HG03457 (cell line): ENCODE data around the gene DNAJC7.

Experiments
- ATAC-seq: cut with Tn5 transposase; IDR thresholded peaks from one replicate; pipeline ENCODE4 v1.9.1; 2021; ENCODE audit warnings: moderate number of reproducible peaks; ENCODE audit not compliant: unreplicated experiment

Gene DNAJC7

GRCh38 chr17:41976142-41976768 is 41.0 kb downstream of the DNAJC7 start:
- ATAC-seq = no peak

DNA sequence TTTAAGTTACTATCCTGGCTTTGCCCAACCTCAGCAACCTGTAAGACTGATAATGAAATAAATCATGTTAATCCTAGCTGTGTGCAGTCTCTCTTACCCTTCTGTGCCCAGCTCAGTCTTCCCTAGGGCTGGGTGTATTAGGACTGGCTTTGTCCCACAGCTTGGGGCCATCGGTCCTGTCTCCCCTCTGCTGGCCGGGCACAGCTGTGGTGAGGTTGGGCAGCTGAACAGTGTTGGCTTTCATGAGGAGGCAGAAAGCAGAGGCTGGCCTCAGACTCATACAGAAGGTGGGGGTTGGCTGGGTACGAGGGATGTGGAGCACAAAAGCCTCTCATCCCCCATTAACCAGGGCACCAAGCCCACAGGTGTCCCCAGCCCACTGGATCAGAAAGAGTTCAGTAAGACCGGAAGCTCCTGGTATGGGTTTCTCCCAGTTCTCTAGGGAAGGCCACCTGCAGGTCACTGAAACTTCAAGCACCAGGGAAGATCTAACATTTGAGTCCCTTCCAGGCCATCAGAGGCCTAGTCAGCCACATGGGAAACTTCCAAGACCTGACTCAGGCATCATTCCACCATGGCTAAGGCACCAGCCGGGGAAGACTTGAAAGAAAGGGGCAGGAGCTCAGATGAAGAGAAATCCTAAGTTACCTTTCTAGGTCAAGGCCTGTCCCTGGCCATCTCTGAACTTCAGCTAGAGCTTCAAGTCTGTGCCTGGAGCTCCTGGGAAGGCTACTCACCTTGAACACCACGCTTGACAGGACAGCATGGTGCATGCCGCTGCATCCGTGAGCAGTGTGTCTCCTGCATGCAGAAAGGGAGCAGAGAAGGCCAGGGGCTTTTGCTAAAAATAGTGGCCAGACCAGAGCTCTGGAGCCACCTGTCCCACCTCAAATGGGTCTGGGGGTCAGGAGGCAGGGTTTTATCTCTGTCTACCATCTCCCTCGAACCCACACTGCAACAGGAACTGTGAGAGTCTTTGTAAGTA is 41.8 kb downstream of the DNAJC7 start:
- ATAC-seq = no peak

DNA sequence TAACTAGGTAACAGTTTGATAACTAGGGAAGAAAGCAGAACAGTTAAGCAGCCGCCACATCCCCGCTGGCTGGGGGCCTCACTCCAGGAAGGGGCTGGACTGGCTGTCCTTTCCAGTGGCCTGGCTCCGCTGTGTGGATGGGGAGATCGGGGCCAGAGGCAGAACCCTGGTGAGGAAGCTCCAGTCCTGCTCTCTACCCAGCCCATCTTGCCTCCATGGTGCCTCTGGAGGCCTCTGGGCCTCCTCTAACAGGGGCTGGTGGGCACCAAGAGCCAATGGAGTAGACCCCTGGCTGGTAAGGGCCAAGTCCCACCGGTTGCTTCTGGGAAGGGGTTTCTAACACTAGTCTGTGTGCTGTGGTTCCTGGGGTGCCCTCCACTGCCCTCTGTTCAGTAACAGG is 42.6 kb downstream of the DNAJC7 start:
- ATAC-seq = no peak

DNA sequence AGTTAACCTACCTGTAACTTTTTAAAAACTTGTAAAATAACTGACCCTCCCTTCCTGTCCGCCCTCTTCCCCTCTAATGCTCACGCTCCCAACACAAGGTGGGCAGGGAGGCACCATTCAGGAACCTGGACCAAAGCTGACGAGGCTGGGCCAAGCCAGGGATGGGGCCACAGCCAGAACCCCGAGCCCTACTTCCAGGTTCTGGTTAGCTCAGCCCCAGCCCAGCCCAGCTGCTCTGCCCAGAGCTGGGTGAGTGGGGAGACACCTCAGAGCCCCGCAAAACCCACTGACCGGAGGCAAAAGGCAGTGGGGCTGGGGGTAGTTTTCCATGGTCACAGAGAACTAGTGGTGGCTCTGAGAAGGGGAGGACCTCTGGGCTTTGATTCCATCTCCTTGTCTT is 43.2 kb downstream of the DNAJC7 start:
- ATAC-seq = no peak

GRCh38 chr17:41973408-41973811 is 43.8 kb downstream of the DNAJC7 start:
- ATAC-seq = no peak

- no peak for ATAC-seq
Observed at GRCh38 chr17:41972571-41973407, 44.5 kb downstream of the DNAJC7 start.

DNA sequence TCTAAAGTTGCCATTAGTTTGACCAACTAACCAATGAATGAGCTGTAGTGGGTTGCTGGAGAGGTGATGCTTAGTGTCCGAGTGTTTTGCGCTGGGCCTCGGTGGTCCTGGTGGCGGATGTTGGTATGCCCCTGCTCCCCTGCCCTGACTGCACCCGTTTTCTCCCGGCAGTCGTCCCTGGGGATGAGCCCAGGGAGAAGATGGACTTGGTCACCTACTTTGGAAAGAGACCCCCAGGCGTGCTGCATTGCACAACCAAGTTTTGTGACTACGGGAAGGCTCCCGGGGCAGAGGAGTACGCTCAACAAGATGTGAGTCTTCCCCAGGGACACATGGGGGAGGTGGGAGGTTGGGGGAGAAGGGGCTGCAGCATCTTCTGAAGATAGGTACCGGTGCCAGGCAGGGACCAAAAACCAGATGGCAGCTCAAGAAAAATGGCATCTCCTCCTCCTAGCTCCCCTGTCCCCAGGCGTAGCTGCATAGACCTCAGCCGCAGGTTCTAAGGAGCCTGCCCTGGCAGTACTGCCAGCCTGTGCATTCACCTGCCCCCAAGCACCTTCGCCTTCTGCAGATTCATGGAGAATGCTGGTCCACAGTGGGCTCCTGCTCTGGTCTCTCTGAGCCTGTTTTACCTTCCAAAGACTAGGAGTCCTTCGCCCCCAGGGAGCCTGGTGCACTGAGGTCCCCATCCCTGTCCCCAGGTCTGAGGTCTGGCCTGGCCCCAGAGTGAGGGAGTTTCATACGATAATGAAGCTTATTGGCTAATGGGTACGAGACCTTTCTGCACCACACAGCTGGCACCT is 45.3 kb downstream of the DNAJC7 start:
- ATAC-seq = no peak

- no peak for ATAC-seq
Observed at GRCh38 chr17:41970901-41971331, 46.3 kb downstream of the DNAJC7 start.

DNA sequence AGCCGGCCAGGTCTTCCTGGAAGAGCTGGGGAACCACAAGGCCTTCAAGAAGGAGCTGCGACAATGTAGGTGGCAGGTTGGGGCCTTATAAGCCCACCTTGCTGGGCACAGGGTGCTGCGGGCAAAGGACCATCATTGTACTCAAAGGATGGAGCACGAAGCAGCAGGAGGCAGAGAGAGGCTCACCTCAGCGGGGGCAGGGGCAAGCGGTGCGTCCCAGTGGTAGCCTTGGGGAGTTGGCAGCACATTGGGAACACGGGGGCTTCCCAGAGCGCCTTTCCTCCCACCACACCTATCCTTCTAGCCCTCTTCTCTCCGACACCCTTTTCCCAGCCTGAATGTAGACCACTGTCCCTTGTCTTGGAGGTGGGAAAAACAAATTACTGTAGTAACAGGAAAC is 48.6 kb downstream of the DNAJC7 start:
- no peak for ATAC-seq

DNA sequence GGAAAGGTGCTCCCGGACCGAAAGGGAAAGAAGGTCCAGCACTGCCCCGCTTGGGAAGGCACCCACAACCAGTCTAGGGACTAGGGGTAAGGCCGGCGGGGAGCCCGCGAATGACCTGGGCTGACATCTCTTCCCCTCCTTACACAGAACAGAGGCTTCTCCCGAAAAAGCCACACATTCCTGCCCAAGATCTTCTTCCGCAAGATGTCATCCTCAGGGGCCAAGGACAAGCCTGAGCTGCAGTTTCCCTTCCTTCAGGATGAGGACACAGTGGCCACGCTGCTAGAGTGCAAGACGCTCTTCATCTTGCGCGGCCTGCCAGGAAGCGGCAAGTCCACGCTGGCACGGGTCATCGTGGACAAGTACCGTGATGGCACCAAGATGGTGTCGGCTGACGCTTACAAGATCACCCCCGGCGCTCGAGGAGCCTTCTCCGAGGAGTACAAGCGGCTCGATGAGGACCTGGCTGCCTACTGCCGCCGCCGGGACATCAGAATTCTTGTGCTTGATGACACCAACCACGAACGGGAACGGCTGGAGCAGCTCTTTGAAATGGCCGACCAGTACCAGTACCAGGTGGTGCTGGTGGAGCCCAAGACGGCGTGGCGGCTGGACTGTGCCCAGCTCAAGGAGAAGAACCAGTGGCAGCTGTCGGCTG is 49.2 kb downstream of the DNAJC7 start:
- ATAC-seq = no peak

DNA sequence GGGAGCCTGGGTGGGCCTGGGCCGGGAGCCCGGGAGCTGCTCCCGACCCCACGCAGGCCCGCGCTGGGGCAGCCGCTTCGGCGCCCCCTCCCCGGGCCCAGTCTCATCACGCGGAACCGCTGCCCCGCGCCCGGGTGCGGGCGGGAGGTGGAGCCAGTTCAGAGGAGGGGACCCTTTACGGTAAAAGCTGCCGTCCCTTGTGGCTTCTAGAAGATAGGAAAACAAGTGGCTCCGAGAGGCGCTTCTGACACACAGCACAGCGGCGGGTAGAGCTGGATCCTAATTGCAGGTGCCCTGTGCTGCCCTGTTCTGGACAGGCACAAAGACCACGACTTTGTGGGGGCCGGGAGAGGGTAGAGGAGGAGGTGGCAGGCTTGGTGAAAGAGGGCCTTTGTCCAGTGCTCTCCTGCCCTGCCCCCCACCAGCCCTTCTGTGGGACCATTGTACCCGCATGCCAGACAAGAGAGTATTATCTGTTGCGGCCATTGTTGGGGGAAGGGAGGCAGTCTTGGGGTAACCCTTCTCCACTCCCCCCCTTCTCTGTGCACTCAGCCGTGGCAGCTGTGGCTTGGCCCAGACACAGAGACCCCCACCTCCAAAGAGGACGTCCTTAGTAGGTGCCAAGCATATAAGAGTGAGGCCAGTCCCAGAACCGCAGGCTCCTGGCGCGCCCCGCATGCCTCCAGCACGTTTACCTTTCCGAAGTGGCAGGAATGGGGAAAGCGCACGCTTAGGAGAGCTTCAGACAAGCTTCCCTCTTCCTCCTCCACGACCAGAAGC is 49.9 kb downstream of the DNAJC7 start:
- ATAC-seq = no peak

DNA sequence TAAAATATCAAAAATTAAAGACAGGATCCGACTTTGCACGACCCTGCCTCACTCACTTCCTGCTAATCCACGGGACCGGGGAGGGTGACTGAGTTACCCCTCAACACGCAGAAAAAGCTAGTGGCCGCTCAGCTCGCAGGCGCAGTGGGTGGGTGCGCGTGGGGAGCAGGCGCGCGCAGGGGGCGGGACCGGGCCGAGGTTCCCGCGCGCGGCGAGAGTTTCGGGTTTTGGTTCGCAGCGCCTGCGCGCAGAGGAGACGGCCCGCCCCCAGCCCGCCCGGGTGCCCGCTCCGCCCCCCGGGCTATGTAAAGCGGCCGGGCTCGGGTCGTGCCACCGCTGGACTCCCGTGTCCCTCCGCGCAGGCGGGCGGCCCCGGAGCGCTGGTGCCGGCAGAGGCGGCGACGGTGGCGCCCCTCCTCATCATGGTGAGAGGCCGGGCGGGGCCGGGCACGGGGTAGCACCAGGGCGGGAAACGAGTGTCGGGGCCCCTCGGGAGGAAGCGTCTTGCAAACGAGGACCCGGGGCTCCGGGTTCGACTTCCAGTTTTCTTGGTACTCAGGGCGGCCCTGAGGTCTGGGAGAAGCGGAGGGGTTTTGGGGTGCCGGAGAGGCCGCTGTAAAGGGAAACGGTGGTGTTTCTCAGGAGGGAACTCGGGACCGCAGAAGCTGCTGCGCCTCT is 50.6 kb downstream of the DNAJC7 start, which contains the start of gene CNP:
TSS of gene CNP (plus strand) at position 333 of the 678 bp plus-strand sequence. CDS start at position 423, 90 bp downstream.
- peak; percentile 44 for ATAC-seq

GRCh38 chr17:41965694-41966462 is 51.4 kb downstream of the DNAJC7 start:
- ATAC-seq = no peak

DNA sequence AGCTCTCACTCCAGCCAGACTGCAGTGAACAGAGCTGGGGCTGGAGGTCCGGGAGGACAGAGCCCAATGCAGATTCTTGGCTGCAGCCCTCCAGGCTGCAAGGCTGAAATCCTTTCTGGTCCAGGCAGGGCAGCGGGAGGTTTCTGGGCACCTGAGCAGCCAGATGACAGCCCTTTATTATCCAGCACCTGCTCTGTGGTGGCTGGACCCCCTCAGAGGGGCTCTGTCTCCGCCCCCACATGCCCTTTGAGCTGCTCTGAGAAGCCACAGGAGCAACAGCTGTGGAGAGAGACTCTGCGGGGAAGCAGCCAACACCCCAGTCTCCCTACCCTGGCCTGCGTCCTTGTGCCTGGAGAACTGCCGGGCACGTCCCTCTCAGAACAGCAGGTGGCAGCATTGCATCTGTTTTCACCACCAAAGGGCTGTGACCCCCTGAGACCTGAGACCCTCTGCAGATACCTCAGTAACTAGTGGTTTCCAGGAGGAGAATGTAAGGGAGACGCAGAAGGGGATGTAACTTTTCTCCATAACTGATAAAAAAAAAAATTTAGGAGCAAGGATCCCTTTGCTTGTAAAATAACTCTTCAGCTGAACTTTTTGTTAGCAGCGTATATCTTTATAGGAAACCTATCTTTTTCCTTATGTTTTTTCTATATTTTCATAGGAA is 54.3 kb downstream of the DNAJC7 start:
- ATAC-seq = no peak

- no peak for ATAC-seq
Observed at GRCh38 chr17:41962111-41962510, 55.1 kb downstream of the DNAJC7 start.

DNA sequence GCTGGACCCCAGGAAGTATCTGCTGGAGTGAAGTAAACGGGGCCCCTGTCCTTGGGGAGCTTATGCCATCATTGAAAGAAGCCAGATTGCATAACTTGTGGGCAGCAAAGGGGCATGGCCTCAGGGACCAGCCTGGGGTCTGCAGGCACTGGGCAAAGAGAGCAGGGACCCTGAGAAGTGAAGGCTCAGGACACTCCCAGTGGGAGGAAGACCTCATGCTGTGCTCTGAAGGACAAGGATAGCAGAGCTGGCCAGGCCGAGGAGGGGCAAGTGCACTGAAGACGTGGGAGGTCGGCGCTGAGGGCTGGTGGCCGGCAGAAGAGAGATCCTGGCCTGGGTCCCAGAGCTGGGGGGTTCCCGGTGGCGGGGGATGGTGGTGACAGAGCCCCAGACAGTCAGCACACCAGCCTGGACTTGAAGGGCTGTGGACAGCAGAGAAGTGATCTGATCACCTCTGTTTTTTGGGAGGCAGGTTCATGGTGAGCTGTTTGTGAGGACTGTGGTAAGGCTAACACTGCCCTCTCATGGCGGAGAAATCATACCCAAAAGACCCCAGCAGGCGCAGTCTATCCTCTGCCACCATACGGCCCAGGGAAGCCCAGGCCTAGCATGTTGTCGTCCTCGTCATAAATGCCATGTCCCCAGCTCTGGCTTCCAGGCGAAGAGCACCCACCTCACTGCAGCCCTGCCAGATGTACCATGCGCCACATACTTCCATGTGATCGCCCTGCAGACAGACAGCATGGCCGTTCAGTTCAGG is 57.7 kb downstream of the DNAJC7 start:
- no peak for ATAC-seq

DNA sequence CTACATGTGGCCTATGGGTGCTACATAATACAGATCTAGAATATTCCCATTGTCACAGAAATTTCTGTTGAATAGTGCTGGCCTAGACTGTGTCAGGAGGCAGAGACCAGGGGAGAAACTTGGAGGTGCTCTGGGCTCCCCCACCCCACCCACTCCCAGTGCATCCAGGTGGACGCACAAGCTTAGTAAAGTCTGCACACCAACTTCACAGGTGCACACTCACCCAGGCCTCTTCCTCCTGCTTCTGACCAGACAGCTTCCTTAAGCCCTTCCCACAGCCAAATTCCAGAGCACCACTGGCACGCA is 58.3 kb downstream of the DNAJC7 start:
- ATAC-seq = no peak
